Effector CD4-positive, alpha-beta T cell (primary cell): ENCODE results near the gene DDX1.

Experiments used
- DNase-seq: peaks from one replicate; pipeline ENCODE4 v3.0.0-alpha.2; 2020

DDX1 gene

DNA sequence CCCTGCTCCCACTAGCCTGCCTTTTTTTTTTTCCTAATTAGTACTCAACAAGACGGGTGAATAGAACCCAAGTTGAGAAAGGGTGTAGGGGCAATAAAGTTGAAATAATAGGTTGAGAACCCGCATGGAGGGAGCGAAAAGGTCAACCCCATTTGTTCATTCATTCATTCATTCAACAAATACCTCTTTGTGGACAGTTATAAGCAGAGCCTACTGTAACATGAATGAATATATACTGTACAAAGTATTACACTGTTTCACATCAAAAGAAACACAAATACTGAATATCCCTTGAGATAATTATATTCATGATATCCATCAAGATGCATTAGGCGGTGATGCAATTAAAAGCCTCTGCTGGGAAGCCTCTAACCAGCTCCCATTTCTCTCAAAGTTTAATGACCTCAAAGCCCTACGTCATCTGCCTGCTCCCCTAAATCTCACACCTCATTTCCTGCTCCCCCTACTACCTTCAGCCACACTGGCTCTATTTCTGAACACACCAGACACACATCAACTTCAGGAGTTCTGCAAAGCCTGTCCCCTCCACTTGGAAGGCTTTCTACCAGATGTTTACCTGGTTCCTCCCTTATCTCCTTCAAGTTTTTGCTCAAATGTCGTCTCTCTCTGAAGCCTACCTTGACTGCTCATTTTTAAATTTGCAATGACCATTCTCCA lies 29.2 kb upstream of the DDX1 start:
- no peak for DNase-seq

DNA sequence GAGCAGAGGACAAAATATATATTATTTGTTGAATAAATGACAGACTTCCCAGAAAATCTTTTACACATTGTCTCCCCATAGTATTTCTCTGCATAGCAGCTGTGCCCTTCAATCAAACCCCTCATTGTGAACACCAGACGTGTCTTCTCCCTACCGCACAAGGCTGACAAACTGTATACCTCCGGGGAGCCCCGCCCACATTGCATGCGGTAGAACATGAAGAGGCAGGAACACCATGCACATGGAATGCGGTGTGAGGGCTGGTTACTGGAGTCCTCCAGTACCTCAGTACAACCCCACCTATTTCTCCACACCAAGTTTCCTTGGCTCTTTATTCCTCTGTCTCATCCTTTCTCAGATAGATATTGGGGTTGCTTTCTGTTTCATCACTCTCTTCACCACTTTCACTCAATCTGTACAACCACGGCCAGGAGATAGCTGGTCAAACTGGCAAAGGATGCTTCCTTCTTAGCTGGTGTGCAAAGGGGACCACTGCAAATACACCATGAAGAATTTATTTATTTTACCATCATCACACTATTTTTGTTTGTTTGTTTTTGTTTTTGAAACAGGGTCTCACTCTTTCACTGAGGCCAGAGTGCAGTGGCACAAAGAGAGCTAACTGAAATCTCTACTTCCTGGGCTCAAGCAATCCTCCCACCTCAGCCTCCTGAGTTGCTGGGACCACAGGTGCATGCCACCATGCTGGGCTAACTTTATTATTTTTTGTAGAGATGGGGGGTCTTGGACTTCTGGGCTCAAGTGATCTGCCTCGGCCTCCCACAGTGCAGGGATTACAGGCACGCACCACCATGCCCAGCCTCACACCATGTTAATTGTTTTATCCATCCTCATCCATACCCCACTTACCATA lies 28.2 kb upstream of the DDX1 start:
- DNase-seq, result no peak

DNA sequence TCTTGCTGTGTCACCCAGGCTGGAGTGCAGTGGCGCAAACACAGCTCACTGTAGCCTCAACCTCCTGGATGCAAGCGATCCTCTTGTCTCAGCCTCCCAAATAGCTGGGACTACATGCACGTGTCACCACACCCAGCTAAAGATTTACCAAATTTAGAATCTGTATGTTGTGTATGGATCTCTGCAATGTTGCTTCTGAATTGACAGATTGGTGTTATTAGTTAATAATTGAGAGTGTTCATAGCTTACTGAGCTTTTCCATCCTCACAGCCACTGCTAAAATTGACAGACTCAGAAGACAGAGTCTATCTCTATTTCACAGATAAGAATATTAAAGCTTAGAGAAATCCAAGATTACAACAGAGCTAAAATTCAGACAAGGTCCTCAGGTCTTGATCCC lies 26.3 kb upstream of the DDX1 start:
- DNase-seq, result no peak

DNA sequence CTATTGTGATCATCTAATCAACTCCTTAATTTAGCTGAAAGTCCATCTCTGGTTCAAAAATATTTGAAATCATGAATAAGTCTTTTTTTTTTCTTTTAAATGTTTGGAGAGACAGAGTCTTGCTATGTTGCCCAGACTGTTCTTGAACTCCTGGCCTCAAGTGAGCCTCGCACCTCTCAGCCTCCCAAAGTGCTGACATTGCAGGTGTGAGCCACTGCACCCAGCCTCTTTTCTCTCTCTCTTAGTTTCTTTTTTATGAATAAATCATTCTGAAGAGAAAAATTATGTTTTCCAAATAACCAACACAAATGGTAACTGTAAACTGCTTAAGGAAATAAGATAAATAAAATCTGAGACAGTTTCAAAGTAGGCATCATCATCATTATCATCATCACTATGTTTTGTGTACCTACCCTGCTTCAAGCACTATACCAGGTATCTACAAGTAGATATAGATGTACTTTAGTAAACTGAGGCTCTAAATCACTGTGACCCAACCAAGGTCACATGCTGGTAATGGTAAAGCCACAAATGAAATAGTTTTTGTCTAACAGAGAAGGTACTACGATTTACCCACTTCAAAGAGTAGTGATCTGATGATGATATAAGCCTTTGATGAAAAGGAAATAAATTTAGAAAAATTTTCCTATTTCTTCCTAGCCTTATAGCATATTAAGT lies 25.5 kb upstream of the DDX1 start:
- no peak for DNase-seq

DNA sequence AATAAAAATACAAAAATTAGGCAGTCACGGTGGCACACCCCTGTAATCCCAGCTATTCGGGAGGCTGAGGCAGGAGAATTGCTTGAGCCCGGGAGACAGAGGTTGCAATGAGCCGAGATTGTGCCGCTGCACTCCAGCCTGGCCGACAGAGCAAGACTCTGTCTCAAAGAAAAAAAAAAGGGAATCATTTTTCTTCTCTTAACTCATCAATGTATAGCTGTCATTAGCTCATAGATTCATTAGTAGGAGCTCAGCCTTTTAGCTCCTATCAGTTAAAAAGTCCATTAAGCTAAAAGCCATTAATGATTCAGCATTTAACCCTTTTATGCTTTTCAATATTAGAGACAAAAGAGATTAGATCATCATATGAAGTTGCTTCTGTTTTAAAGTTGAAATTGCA lies 24.8 kb upstream of the DDX1 start:
- DNase-seq, result no peak

DNA sequence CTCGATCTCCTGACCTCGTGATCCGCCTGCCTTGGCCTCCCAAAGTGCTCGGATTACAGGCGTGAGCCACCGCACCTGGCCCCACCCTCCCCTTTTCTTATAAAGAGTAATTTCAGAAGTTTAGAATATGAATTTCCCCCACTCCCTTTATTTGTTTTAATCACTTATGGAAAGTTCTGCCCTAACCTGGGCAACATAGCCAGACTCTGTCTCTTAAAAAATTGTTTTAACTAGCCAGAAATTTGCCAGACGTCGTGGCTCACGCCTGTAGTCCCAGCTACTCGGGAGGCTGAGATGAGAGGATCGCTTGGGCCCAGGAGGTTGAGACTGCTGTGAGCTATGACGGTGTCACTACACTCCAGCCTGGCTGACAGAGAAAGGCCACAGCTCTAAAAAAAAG lies 22.8 kb upstream of the DDX1 start:
- no peak for DNase-seq

DNA sequence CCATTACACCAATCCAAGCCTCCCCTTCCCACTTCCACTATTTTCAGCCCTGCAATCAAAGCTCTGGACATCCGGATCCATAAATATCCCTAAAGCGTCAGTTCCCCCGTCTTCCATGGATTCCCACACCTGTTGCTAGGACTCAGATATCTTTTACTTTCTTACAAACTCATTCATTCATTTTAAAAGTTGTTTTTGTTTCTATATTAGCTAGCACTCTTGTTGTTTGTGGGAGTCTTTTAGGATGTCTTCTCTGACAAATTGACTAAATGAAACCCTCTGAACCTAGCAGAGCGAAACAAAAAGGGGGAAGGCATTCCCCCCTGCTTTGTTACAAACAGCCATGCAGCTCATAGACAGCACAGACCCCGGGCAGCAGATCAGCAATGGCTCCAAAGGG lies 21.6 kb upstream of the DDX1 start:
- DNase-seq, result no peak

DNA sequence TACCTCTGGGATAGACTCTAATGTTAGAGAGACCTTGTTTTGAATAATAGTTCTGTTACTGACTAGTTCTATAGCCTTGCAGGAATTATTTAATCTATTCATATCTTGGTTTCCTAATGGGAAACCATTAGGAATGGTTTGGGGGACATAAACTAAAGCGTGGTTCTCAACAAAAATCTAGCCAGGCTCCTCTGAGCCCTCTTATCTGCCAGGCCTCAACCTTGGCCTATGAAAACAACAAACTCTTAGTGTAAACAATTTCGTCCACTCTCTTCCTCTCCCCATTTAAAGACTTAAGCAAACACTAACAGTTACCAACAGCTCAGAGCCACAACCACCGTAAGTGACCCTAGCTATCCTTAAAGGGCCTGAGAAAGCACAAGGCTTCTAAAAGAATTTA lies 19.9 kb upstream of the DDX1 start:
- no peak for DNase-seq

DNA sequence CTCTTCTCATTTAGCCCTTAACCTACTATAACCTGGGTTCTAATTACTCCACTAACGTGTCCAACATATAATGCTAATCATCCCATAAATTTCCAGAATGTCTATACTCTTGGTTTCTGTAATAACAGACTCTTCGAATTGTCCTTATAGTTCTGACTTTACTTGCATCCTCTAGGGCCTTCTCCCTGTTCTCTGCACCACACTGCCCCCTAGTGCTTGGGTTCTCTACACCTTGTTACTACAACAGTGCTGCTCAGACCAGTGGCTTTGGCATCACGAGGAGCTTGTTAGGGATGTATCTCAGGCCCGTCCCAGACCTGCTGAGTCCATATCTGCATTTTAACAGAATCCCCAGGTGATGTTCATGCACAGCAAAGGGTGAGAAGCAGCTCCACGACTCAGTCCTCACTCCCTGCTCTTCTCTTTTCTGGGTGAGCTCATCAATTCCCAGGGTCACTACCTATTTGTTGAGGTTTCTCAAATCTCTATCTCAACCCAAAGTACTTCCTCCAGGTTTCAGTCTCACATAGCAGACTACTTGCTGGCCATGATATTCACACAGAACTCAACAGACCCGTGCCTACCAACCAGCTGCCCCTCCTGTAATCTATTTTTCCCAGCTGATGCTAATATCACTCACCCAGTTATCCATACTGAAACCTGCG lies 14.5 kb upstream of the DDX1 start:
- DNase-seq, result peak; percentile 88

DNA sequence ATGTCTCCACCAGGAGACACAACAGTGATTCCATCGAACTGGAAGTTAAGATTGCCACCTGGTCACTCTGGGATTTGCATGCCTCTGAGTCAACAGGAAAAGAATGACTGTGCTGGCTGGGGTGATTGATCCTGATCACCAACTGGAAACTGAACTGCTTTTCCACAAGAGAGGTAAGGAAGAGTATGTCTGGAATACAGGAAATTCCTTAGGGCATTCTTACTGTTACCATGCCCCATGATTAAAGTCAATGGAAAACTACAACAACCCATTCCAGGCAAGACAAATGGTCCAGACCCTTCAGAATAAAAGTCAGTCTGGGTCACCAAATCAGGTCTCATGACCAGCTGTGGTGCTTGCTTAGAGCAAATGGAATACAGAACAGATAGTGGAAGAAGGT lies 12.0 kb upstream of the DDX1 start:
- DNase-seq, result no peak

DNA sequence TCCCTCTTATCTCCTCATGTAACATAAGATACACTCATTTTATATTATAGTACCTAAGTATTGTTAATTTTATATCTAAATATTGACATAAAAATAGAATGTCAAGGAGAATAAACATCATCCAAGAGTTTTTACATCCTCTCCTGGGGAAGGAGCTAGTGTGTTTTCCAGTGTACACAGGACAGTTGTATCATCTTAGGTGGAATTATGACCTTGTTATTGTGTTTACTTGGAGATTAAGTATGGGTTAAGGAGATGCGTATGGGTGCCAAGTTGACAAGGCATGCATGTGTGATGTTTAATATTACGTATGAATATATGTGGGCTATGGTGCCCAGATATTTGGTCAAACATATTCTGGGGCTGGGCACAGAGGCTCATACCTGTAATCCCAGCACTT lies 11.2 kb upstream of the DDX1 start:
- no peak for DNase-seq

DNA sequence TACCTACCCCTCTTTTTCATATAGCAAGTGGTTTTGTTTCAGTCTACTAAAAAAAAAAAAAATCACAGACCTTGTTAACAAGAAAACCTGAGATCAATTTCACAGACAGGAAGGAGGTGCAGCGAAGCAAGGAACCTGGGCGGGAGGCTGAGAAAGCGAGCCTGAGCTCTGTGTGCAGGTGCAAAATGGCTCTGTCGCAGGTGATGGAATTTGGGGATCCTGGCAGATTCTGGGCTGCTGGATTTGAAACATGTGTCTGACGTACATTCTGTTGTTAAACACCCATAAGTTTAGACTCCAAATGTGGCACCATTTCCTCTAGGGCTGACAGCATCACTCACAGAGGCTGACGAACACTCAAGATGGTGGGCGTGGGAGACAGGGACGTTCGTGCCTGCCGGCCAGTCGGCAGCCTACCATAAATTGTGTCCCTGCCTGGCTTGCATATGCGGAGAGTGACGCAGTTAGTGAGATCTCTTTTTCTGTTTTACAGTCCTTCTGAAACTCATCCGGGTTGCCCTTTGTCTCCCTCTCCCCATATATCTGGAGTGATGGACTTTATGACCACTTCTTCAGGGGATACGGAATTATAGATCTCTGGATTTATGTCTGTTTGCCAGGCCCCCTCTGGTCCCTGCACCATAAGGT lies 8.8 kb upstream of the DDX1 start:
- no peak for DNase-seq

DNA sequence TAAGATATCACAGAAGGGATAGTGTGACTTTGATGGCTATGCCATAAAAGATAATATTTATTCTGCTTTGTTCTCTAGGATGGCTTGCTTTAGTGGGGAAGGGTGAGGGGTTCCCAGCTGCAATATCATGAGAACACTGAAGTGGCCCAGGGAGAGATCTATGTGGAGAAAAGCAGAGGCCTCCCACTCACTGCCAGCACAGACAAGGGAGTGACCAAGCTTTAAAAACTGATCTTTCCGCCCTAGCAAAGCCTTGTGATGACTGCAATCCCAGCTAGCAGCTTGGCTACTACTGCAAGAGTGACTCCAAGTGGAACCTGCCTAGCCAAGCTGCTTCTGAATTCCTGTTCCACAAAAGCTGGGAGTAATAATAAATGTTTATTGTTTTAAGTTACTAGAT lies 7.8 kb upstream of the DDX1 start:
- DNase-seq, result no peak

DNA sequence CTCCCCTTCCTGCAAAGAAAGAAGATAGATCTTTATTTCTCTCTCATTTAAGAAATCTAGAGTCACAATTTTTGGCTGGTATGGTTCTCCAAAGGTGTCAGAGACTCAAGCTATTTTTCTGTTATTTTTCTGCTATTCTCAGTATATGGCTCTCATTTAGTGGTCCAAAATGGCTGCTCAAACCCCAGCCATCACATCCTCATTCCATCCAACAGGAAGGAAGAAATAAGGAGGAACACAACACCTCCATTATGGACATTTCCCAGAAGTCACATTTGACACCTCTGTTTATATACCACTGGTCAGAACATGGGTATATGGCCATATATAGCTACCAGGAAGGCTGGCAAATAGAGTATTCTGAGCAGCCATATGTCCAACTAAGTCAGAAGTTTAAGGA lies 7.4 kb upstream of the DDX1 start:
- no peak for DNase-seq

DNA sequence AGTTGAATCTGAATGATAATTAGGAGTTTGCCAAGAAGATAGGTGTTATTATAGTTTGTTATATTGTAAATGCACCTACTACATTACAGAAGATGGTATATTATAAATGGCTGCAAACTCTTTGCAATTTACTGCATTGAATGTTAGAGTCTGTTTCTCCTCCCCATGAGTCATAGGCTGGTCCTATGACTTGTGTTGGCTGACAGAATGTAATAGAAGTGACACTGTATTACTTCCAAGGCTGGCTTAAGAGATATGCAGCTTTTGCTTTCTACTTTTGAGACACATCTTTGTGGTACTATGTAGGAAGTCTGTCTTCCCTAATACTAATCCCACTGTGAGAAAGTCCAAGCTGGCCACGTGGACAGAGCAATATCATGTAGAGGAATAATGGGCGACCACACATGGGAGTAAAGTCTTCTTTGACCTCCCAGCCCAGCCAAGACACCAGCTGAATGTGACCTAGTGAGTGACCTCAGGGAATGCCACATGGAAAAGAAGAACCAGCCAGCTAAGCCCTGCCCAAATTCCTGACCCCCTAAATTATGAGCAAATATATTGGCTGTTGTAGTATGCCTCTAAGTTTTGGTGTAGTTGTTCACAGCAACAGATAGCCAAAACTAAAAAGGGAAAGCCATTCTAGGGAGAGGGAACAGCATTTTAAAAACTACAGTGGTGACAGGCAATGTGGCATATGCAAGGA lies 6.8 kb upstream of the DDX1 start:
- no peak for DNase-seq

DNA sequence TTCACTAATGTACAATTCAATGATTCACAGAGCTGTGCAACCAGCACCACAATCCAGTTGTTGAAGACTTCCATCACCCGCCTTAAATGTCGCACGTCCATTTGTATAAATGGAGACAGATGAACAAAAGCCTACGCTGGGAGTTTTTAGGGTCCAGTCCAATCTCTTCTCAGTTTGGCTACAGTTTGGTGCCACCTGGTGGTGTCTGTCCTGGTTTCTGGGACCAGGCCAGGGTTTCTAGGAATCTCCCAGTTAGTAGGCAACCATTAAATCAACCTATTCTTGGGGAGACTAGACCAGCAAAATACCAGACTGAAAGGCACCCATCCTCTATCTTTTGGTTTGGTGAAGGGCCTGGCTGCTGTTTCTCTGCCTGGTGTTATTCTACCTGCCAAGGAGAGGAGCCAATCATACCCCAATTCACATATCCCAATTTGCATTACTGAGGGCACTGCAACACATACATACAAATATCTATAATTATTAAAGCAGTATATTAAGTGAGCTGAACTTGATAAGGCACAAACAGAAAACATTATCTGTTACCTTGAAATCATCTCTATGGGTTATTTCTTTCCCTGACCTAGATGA lies 3.2 kb upstream of the DDX1 start:
- no peak for DNase-seq

DNA sequence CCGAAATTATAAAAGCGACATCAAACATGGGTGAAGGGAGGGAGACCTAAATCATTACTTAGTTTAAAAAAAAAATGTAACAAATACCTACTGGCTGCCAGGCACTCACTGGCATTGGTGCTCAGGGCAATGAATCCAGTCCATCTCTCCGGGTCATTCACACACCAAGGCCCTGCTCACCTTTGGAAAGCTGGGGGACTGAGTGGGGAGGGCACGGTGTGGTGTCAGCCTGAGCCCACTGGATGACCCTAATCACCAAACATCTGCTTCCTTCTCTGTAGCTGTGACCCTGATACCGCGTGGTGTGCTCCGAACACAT lies 336 bp upstream of the DDX1 start:
- DNase-seq, result no peak

DNA sequence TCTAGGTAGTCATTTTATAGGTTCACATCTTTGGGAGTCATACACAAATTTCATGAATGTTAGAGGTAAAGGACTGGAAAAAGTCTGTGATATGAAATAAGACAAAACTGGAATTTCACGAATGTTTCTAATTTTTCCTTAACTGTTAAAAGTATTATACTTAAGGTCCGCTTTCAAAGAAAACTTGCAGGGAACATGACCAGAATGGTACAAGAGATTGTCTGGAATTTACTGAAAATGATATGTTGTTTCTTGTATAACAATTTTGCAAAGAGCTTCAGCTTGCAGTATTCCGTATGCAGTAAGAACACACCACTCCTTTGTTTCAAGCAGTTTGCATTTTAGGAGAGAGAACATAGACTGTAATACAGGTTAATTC lies 1.6 kb downstream of the DDX1 start:
- no peak for DNase-seq

DNA sequence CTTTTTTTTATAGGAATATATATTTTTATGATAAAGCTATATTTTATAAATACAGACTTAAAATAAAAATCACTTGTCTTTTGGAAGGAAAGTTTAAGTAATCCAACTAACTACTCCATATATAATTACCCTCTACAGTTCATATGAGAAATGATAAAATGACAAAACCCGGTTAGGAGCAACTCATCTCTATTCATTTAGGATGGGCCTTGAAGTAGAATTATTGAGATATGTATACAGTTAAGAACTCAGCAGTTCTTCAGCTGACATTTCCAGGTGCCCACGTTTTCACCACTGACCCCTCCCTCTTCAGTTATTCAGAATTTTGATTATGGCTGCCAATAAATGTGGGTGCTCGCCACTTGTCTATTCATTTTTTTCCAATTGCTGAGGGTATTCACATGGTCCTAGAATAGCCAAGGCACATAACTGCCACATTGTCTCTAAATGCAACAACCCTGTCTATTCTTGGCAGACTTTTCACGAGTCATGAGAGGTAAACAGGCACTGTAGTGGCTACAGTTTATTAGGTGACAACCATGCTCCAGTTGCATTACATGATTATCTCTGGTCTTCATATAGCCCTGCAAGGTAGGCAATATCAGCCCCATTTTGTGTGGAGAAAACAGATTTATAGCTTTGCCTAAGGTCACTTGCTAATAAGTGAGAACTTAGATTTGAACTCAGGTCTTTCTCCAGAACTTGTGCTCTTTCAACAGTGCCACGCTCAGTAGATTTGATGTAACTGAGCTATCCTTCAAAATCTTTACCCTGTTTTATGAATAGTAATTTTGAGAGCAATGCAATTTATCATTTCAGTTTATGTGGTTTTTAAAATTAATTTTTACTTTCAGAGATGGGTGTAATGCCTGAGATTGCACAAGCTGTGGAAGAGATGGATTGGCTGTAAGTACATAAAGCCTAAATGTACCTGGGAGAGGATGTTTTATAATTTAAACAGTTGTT lies 2.9 kb downstream of the DDX1 start:
- no peak for DNase-seq

DNA sequence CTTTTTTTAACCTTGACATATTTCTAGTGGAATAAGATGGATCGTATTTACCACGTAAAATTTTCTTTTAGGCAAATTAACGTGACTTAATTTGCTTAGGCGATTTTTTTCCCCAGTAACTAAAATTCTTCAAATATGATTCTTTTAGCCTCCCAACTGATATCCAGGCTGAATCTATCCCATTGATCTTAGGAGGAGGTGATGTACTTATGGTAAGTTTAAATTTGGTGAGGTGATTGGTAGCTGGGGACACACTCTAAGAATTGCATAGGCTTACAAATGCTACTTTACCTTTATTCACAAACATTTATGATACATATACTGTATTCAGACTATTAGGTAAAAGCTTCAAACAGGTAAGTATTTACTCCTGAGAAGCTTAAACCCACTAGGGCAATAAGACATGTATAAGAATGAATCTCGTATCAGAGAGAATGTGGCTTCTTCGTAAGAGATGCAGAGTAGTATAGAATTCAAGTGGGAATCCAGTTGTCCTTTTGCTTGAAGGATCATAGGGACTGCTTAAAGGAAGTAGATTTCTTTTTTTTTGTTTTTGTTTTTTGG lies 3.8 kb downstream of the DDX1 start:
- DNase-seq, result no peak

DNA sequence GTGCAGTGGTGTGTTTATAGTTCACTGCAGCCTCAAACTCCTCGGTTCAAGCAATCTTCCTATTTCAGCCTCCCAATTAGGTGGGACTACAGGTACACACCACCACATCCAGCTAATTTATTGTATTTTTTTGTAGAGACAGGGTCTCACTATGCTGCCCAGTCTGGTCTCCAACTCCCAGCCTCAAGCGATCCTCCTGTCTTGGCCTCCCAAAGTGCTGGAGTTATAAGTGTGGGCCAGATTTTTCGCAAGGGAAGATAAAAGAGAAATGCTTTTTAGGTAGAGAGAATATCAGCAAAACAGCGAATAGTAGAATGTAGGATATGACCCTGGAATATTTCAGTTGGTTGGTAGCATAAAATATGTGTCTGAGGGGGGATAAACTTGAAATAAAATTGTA lies 4.3 kb downstream of the DDX1 start:
- no peak for DNase-seq
